ENCODE measurements around the gene DGKD.

DNA sequence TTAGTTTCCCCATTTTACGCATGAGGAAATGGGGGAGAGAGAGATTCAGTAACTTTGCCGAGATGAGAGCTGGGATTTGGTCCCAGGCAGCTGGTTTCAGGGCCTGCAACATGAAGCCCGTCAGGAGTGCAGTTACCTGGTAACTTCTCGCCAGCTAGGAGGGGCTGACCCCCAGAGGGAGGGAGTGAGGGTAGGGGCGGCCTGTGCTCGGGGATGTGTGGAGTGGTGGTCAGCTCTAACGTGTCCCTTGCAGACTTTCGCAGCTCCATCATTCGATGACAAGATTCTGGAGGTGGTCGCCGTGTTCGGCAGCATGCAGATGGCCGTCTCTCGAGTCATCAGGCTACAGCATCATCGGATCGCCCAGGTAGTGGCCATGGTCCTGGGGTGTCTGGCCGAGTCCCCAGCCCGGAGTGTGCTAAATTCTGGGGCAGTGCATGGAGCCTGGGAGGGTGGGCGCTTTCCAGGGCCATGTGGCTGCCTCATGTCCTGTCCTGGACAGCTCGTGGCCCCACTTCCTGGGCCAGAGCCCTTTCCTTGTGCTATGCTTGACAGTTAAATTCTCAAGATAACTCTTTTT lies 103.8 kb downstream of the DGKD start:
- TF ChIP-seq, protein P1, sequence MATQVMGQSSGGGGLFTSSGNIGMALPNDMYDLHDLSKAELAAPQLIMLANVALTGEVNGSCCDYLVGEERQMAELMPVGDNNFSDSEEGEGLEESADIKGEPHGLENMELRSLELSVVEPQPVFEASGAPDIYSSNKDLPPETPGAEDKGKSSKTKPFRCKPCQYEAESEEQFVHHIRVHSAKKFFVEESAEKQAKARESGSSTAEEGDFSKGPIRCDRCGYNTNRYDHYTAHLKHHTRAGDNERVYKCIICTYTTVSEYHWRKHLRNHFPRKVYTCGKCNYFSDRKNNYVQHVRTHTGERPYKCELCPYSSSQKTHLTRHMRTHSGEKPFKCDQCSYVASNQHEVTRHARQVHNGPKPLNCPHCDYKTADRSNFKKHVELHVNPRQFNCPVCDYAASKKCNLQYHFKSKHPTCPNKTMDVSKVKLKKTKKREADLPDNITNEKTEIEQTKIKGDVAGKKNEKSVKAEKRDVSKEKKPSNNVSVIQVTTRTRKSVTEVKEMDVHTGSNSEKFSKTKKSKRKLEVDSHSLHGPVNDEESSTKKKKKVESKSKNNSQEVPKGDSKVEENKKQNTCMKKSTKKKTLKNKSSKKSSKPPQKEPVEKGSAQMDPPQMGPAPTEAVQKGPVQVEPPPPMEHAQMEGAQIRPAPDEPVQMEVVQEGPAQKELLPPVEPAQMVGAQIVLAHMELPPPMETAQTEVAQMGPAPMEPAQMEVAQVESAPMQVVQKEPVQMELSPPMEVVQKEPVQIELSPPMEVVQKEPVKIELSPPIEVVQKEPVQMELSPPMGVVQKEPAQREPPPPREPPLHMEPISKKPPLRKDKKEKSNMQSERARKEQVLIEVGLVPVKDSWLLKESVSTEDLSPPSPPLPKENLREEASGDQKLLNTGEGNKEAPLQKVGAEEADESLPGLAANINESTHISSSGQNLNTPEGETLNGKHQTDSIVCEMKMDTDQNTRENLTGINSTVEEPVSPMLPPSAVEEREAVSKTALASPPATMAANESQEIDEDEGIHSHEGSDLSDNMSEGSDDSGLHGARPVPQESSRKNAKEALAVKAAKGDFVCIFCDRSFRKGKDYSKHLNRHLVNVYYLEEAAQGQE (IDR thresholded peaks at IDR 0.05; ENCODE audit: insufficient replicate concordance, low read depth) = no peak
- TF ChIP-seq, protein P2, sequence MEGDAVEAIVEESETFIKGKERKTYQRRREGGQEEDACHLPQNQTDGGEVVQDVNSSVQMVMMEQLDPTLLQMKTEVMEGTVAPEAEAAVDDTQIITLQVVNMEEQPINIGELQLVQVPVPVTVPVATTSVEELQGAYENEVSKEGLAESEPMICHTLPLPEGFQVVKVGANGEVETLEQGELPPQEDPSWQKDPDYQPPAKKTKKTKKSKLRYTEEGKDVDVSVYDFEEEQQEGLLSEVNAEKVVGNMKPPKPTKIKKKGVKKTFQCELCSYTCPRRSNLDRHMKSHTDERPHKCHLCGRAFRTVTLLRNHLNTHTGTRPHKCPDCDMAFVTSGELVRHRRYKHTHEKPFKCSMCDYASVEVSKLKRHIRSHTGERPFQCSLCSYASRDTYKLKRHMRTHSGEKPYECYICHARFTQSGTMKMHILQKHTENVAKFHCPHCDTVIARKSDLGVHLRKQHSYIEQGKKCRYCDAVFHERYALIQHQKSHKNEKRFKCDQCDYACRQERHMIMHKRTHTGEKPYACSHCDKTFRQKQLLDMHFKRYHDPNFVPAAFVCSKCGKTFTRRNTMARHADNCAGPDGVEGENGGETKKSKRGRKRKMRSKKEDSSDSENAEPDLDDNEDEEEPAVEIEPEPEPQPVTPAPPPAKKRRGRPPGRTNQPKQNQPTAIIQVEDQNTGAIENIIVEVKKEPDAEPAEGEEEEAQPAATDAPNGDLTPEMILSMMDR (IDR thresholded peaks at IDR 0.05; ENCODE audit: insufficient read depth, low read length) = no peak
- TF ChIP-seq SPI1 (IDR thresholded peaks at IDR 0.05; ENCODE audit: borderline replicate concordance, low read depth) (no peak), GABPA (IDR thresholded peaks at IDR 0.05; ENCODE audit: low read depth) (no peak)
